ENCODE data around the gene SIGLEC6.

- TF ChIP-seq POLR2A (IDR thresholded peaks at IDR 0.05) (no peak), CTCF (IDR thresholded peaks at IDR 0.05) (no peak)
Measured at GRCh38 chr19:51503286-51503817, 28.1 kb downstream of the SIGLEC6 start.

Measured in esophagus squamous epithelium (tissue), 4 donors.